Transverse colon (tissue), 4 donors: Measurements from ENCODE around the gene HSF5.

Experiments used
- EP300 ChIP-seq: sonication (generic); formaldehyde crosslinking; IDR thresholded peaks from one replicate; pipeline ENCODE4 v1.6.1; 2017; ENCODE audit warnings: antibody characterized with exemption, low read depth
- POLR2A ChIP-seq: fragments of 450-650 bp; IDR thresholded peaks from one replicate; pipeline ENCODE4 v1.6.1; 2016; ENCODE audit warnings: antibody characterized with exemption, mild to moderate bottlenecking, moderate library complexity
- POLR2AphosphoS5 ChIP-seq, 3 donors: sonication (generic); formaldehyde crosslinking; IDR thresholded peaks; one replicate each; pipeline ENCODE4 v1.6.1; 2016; ENCODE audit warnings: antibody characterized with exemption in 3 of 3
- TF ChIP-seq, protein P1 (sequence below), 5 experiments: fragments of 200-600 bp in 3 of 5; fragments of 450-650 bp in 2 of 5; sonication (generic) in 3 of 5; IDR thresholded peaks; 1 replicate in 2 of 5; 2 replicates in 3 of 5; pipeline ENCODE4 v1.5.1; 2016 to 2017; ENCODE audit warnings: antibody characterized with exemption in 5 of 5, inconsistent platforms in 3 of 5, mild to moderate bottlenecking in 2 of 5, moderate library complexity in 1 of 5

DNA sequence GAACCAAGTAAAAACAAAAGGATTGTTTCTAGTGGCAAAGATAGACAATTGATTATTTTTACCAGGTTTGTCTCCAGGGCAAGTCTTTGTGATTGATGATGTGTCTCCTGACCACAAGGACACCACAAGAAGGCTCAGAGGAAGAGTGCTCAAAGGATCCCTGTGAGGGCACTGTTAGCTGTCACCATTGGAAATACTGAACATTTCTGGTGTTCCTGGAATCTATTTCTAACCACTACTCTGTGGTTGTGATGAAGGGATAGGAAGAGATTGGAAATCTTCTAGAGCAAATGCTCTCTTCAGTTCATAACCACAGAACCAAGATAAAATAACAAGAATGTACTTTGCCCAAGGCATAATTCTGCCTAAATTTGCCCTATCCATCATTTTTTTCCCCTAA, 86.2 kb downstream of the HSF5 start:
- TF ChIP-seq, protein P1, sequence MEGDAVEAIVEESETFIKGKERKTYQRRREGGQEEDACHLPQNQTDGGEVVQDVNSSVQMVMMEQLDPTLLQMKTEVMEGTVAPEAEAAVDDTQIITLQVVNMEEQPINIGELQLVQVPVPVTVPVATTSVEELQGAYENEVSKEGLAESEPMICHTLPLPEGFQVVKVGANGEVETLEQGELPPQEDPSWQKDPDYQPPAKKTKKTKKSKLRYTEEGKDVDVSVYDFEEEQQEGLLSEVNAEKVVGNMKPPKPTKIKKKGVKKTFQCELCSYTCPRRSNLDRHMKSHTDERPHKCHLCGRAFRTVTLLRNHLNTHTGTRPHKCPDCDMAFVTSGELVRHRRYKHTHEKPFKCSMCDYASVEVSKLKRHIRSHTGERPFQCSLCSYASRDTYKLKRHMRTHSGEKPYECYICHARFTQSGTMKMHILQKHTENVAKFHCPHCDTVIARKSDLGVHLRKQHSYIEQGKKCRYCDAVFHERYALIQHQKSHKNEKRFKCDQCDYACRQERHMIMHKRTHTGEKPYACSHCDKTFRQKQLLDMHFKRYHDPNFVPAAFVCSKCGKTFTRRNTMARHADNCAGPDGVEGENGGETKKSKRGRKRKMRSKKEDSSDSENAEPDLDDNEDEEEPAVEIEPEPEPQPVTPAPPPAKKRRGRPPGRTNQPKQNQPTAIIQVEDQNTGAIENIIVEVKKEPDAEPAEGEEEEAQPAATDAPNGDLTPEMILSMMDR (IDR thresholded peaks at IDR 0.05), result no peak
- TF ChIP-seq EP300 (no peak), POLR2A (no peak), POLR2AphosphoS5 (IDR thresholded peaks at IDR 0.05) (no peak)
